Breast epithelium (tissue), 3 donors: ENCODE results near the gene RNU1-3.
"Not testable (repeated sequence)": the region's sequence is repeated elsewhere in the genome, so short reads cannot be mapped to it uniquely, and the experiment has no call there.

Source experiments
- CTCF ChIP-seq, 3 donors: fragments of 450-650 bp; IDR thresholded peaks; one replicate each; pipeline ENCODE4 v1.5.1; 2016 to 2017; ENCODE audit warnings: antibody characterized with exemption in 3 of 3, mild to moderate bottlenecking in 3 of 3, moderate library complexity in 3 of 3
- POLR2AphosphoS5 ChIP-seq, 3 donors: sonication (generic); formaldehyde crosslinking; IDR thresholded peaks; one replicate each; pipeline ENCODE4 v1.6.1; 2017; ENCODE audit warnings: antibody characterized with exemption in 3 of 3

DNA sequence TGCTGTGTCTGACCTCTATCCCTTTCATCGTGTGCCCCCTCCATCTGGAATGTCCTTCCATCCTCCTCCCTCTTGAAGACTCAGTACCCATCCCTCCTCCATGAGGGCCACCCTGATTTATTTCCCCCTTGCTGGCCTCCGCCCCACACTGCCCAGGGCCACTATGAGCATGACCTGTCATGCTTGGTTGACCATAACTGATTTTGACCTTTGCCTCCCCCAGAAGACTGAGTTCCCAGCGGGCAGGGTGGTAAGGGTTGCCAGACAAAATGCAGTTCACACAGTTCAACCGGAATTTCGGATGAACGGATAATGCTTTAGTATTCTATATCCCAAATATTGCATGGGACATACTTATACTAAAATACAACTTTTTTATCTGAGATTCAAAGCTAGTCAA, 42.0 kb upstream of the RNU1-3 start:
- not testable (repeated sequence) for TF ChIP-seq CTCF, POLR2AphosphoS5 (IDR thresholded peaks at IDR 0.05)
